C4-2B (cell line): Measurements from ENCODE around the gene DTX4.

Experiments
- H3K27ac ChIP-seq: fragments of 450-650 bp; 2 replicates; pipeline ENCODE4 v1.5.1; 2017
- ZFX ChIP-seq: fragments of 450-650 bp; IDR thresholded peaks from 2 replicates; pipeline ENCODE4 v1.6.1; 2017
- TF ChIP-seq, protein P1 (sequence below): fragments of 450-650 bp; conservative IDR thresholded peaks from 2 replicates; pipeline ENCODE4 v1.5.1; 2017; ENCODE audit warnings: mild to moderate bottlenecking

The DTX4 gene

GRCh38 chr11:59223611-59224010, 51.7 kb downstream of the DTX4 start:
- H3K27ac ChIP-seq: no peak overlapping the region
- TF ChIP-seq ZFX: no peak
- TF ChIP-seq, protein P1, sequence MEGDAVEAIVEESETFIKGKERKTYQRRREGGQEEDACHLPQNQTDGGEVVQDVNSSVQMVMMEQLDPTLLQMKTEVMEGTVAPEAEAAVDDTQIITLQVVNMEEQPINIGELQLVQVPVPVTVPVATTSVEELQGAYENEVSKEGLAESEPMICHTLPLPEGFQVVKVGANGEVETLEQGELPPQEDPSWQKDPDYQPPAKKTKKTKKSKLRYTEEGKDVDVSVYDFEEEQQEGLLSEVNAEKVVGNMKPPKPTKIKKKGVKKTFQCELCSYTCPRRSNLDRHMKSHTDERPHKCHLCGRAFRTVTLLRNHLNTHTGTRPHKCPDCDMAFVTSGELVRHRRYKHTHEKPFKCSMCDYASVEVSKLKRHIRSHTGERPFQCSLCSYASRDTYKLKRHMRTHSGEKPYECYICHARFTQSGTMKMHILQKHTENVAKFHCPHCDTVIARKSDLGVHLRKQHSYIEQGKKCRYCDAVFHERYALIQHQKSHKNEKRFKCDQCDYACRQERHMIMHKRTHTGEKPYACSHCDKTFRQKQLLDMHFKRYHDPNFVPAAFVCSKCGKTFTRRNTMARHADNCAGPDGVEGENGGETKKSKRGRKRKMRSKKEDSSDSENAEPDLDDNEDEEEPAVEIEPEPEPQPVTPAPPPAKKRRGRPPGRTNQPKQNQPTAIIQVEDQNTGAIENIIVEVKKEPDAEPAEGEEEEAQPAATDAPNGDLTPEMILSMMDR: no peak

- TF ChIP-seq ZFX: no peak
- TF ChIP-seq, protein P1: no peak
- no peak overlapping the region for H3K27ac ChIP-seq
These were observed 52.5 kb downstream of the DTX4 start for GRCh38 chr11:59224351-59224928.

DNA sequence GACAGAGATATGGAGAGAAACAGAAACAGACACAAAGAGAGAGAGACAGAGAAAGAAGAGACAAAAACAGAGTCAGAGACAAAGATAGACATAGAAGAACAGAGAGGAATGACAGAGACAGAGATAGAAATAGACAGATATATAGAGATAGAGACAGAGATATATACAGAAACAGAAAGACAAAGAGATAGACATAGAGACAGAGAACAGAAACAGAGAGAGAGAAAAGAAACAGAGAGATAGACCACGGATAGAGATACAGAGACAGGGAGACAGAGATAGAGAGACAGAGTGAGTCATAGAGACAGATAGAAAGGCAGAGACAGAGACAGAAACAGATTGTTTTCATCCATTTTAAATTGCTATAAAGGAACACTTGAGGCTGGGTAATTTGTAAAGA, 53.1 kb downstream of the DTX4 start:
- no peak overlapping the region for H3K27ac ChIP-seq

GRCh38 chr11:59226396-59226795, 54.5 kb downstream of the DTX4 start:
- no peak for TF ChIP-seq ZFX
- TF ChIP-seq, protein P1: no peak
- no peak overlapping the region for H3K27ac ChIP-seq

More for the DNA sequence above, 53.1 kb downstream of the DTX4 start:
- TF ChIP-seq, protein P1: no peak
- TF ChIP-seq ZFX: no peak

GRCh38 chr11:59240322-59240721, 68.4 kb downstream of the DTX4 start:
- TF ChIP-seq ZFX: no peak
- TF ChIP-seq, protein P1: no peak
- H3K27ac ChIP-seq: no peak overlapping the region

GRCh38 chr11:59243633-59244032, 71.7 kb downstream of the DTX4 start:
- TF ChIP-seq, protein P1: no peak
- no peak for TF ChIP-seq ZFX
- H3K27ac ChIP-seq: no peak overlapping the region

- H3K27ac ChIP-seq: no peak overlapping the region
- no peak for TF ChIP-seq ZFX
- TF ChIP-seq, protein P1: no peak
These were observed 75.7 kb downstream of the DTX4 start for GRCh38 chr11:59247531-59248227.
